GM21786 (cell line): ENCODE data around the gene CYBB.
A peak's percentile ranks its signal among the peaks of the same experiment; 100 is the strongest.

Experiments
- ATAC-seq: cut with Tn5 transposase; IDR thresholded peaks from one replicate; pipeline ENCODE4 v1.9.1; 2021; ENCODE audit not compliant: unreplicated experiment

The CYBB gene

DNA sequence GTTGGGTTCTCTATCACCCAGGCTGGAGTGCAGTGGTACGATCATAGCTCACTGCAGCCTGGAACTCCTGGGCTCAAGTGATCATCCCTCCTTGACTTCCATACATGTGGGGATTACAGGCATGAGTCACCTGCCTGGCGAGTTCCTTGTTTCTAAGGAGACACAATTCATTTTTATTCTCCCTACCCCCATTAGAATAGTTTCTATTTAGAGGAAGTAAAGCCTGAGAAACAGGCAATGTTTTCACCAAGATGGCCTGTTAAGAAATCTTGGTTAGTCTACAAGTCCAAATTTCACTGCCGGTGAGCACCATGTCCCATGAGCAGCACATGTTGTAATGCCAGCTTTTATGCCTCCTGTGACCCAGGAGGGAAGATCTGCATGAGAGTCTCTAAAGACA lies 5.7 kb downstream of the CYBB start:
- no peak for ATAC-seq

DNA sequence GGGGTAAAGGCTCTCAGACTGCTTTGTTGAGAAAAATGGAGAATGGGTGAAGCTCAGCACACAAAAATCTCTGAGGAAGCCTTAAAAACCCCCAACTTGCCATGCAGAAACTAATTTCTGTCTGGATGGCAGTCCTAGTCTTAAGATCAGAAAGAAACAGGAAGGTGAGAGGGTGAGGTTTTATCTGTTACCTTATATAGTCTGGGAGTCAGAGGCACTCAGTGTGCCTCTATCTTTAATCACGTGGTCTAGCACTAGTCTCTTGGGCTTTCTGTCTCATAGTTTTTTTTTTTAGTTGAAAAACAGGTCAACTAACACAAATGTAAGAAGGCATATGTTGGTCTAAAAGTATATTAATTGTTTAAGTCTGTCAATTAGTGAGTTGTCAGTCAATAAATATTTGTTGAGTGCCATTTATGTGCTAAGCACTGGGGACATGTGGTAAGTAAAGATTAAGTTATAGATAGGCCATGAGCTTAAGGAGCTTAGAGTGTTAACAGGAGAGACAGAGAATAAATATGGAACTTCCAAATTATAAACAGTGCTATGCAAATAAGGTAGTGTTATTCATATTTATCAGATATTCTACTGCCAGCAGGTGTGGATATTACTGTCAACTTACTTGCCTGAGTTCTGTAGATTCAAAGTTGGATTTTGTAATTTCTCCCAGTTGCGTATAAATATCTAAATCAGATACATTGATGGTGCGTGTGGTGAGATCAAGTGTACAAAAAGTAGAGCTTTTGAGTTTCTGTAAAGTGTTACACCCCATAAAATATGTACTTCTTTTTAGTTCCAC lies 7.0 kb downstream of the CYBB start:
- ATAC-seq, result peak; percentile 76

DNA sequence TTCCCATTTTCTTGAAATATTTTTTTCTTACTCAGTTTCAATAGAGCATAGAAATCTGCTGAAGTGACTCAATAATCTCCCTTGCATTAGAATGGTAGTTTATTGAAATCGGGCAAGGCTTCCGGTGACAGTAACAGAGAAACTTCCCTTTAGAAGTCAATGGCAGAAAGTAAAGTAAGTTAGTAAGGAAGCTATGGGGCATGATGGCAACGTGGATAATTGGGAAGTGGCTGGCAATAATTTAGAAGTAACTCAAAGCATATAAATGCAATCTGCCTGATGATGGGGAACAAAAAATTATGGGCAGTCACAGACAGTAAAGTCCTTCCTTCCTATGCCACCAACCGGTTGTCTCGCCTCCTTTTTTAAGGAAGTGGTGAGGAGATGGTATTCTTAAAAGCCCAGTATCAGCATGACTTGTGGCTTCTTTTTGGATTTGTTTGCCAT lies 7.6 kb downstream of the CYBB start:
- ATAC-seq, result peak; percentile 60

DNA sequence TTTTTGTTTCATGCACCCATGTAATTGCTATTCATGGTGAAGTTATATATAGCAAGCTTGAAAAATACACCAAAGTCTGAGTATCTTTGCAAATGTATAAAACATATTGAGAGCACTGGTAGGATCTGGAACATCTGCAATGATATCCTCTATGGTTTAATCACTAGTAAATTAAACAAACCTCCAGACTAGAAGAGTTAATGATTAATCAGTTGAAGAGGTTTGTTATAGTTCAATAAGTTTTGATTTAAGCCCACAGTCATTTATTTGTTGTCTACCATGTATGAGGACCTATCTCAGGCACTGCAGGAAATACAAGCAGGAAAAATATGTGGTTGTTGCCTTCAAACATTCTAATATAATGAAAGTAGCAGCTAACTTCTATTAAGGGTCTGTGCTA lies 16.5 kb downstream of the CYBB start:
- no peak for ATAC-seq

DNA sequence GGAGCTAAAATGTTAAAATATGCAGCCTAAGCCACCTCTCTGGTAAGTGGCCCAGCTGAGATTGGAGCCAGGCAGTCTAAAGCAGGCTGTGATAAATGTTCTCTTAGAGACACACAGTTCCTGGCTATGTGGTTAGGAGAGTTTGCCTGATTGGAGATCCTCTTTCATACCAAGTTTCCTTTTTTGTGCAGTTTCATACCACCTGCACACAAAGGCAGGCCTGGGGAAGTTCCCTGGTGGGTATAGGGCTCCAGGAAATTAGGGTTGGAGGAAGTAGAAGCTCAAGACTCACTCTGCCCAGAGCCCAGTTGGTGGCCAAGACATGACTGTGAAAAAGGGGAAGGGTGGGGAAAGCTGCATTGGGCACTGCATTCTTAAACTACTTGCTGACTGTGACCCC lies 16.9 kb downstream of the CYBB start:
- ATAC-seq, result peak; percentile 82

DNA sequence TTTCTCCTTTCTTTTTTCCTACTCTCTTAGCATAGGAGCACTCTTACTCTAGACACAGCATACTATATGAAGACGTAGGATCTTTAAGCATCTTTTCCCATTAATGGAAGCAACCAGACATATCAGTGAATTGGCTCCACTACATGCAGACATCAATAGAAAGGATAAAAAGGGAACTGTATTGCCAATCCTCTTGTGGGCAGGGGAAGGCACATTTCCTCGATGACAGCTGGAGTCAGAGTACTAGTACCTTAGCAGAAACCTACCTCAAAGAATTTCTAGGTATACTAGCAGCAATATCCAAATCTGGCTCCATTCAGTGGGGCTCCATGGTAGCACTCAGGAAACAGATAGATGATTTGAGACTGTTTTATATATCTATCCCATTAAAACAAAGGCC lies 20.1 kb downstream of the CYBB start:
- ATAC-seq, result no peak

DNA sequence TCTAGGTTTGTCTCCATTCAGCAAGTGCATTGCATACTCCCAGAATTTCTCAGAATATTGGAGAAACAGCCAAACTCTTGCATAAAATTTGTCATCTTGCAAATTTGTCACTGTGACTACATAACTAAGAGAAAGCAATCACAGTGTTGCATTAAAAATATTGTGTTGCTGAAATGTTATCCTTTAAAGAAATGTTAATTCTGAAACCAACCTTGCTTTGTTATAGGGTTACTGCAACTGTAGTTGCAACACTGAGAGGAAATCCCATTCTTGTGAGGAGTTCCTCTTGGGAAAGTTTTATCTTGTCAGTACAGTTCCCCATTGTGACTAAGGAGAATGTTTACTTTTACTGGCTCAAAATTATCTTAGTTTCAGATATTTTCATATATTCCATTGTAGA lies 20.9 kb downstream of the CYBB start:
- no peak for ATAC-seq

DNA sequence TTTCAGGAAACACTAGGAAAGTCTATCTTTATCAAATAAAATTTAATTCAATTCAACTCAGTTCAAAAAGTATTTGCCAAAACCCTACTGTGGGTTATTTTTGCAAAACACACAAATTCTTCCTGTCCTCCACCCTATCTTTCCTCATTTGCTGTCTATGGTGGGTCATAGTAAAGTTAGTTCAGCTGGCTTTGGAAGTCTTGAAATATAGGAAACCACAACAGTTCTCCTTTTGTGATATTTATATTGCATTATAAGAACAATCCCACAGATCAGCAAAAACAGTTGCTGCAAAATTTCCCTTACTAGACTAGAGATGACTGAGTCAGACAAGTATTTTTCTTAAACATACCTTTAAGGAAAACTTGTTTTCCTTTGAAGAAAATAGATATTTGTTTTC lies 22.2 kb downstream of the CYBB start:
- ATAC-seq, result no peak

DNA sequence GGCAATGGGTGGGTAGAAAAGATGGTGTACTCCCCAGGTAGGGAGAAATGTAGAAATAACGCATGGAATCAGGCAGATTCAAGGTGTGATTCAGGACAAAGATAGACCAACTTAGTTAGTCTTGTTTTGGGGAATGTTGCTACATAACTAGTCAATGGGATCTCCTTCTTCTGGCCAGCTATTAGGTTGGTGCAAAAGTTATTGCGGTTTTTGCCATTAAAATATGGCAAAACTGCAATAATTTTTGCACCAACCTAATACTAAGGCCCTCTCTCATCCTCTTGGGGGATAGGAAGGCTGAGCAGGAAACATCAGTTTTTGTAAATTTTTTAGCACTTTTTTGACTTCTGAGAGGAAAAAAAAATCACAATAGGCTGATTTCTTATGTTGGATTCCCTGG lies 23.2 kb downstream of the CYBB start:
- ATAC-seq, result no peak

DNA sequence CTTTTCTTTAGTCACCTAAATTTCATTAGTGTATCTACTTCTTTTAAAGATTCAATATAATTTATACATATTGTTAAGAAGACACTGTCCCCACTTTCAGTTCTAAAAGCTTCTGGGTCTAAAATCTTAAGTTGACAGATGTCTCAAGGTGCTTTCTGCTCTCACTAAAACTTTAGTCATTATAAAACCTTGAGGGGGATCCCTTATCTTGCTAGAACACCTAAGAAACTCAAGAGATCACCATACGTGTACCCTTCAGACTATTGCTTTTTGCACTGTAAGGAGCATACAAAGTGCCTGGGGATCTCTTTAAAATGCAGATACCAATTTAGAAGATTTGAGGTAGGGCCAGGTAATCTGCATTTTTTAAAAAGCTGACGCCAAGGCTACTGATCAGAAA lies 30.1 kb downstream of the CYBB start:
- peak; percentile 45 for ATAC-seq

DNA sequence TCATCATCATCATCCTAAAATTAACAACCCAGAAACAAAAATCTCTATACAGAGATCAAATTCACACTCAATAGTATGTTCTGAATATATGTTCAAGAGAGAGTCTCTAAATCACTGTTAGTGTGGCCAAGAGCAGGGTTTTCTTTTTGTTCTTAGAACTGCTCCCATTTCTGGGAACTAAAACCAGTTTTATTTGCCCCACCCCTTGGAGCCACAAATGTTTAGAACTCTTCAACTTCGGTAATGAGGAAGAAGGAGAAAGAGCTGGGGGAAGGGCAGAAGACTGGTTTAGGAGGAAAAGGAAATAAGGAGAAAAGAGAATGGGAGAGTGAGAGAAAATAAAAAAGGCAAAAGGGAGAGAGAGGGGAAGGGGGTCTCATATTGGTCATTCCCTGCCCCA lies 32.3 kb downstream of the CYBB start:
- ATAC-seq, result no peak

DNA sequence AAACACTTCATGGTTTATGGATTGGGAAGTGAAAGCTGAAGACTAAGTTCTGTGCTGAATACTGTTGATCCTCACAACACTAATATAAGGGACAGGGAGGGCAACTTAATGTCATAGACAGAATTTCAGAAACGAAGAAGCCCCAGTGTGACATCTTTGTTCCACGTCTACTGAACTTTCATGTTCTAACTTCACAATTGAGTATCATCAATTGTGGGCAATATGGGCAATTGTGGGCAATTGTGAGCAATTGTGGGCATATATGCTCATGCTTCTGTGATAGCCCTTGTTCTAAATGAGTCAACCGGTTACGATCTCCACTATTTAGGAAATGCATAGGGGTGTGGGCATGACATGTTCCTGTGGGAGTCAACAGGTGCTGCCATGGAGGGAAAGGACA lies 33.7 kb downstream of the CYBB start:
- no peak for ATAC-seq

DNA sequence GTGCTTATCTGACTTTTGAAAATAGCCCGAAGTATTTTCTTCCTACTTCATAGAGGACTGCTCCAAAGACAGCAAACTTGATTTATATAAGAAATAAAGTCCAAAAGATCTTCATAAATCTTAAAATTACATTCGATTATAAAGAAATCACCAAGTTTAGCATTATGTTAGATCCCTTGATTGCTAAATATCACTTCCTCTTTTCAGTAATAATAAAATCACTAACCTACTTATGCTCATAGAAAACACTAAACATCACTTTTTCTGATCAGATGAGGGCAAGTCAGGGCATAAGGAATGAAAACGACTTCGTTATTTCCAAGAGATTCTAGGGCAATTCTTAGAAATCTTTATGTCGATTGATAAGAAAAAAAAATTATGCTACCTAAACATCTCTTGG lies 35.5 kb downstream of the CYBB start:
- no peak for ATAC-seq

DNA sequence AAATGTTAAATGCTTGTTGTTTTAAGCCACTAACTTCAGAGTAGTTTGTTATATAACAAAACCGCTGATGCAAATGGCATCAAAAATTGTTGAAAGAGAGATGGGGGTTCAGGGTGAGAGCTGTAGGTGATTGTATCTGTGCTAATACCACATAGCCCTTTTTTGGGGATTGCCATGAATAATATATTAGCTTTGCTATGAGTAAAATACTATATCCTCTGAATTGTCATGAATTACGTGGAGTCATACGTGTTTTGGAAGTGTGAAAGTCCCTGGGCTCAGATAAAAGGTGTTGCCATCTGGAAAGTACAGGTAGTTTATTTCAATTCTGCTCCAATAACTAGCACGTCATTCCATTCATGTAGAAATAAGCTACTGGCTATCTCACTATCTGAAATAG lies 36.9 kb downstream of the CYBB start:
- ATAC-seq, result no peak

DNA sequence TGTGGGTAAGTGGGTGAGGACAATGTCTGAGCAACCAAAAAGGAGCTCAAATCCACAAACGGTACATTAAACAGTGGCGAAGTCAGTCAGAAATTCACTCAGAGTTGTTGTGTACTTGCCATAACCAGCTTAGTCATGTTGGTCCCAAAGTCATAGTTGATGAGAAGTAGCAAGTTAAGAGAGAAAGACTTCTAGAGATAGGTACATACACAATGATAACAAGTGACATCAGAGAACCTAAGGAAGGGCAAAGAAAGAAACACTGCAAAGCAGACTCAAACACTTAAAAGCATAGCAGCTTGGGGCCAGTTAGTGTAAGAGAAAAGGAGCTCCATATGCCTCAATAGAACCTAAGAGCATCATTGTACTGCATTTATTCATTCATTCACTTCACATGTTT lies 37.3 kb downstream of the CYBB start:
- no peak for ATAC-seq

DNA sequence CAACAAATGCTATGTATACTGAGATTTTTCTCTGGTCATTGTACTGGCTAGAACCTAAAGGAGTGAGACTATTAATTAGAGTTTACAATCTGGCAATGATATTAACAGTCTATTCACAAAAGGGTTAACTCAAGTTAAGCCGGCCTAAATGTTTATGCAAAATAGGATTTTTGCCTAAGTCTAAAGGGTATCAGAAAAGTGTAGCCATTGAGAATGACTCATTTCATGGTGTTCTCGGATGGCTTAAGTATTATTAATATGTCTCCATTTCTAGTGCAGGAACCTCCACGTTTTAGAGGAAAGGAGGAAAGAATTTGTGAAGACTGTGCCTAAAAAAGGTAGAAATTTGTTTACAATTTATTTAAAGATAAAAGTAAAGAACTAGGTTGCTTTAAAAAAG lies 37.7 kb downstream of the CYBB start:
- ATAC-seq, result peak; percentile 37

DNA sequence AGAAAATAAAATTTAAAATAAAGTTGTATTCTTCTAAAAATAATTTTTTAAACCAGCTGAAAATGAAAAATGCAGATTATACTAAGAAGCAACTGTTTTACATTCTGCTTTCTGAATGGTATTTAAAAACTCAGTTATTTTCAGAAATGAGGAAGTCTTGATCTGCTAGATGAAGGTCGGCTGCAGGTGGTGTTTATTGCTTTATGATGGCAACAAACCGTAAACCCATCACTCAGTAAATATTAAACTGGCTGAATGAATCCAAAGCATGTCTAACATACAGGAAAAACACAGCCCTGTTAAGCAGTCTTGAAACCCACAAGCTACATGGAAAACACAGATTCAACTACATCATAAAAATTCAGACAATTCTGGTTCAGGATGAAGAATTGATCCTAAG lies 38.2 kb downstream of the CYBB start:
- no peak for ATAC-seq

DNA sequence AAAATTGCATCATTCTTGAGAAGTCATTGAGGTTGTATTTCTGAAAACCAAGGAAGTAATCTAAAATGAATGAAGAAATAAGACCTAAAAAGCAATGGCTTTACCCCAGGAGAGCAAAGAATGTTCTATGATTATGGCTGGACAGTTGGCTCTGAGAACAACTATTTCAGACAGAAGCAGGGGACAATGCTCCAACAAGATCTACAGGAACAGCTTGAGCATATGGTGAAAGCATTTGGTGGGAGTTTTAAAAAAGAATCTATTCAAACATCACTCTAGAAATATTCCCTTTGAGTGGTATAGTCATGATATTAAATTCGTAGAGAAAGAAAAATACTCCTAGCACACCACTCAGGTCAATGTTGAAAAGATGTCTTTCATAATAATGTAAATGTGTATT lies 40.8 kb downstream of the CYBB start:
- ATAC-seq, result no peak

DNA sequence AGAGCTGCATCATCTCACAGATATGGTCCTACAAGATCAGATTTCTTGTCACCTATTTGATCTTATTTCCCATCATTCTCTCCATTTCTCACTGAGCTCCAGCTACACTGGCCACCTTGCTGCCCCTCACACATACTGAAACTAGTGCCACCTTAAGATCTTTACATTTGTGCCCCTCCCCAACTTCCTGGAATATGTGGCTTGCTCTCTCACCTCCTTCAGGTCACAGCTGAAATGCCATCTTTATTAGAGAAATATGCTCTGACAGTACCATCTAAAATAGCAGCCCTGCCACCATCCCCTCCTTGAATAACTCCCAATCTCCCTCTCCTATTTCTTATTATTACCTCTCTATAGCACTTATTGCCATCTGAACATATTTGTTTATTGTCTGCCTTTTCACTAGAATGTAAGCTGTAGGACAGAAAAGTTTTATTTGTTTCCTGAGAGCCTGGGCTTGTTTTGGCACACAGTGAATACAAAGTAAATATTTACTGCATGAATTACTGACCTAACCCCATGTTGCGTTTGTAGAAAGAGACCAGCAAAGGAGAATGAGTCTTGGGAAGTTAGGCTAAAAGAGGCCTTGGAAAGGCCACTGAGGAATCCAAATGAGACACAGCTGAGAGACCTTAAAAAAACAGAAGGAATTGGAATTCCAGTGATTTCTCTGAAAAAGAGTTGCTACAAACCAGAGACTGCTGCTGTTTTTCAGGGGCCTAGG lies 44.8 kb downstream of the CYBB start:
- no peak for ATAC-seq

DNA sequence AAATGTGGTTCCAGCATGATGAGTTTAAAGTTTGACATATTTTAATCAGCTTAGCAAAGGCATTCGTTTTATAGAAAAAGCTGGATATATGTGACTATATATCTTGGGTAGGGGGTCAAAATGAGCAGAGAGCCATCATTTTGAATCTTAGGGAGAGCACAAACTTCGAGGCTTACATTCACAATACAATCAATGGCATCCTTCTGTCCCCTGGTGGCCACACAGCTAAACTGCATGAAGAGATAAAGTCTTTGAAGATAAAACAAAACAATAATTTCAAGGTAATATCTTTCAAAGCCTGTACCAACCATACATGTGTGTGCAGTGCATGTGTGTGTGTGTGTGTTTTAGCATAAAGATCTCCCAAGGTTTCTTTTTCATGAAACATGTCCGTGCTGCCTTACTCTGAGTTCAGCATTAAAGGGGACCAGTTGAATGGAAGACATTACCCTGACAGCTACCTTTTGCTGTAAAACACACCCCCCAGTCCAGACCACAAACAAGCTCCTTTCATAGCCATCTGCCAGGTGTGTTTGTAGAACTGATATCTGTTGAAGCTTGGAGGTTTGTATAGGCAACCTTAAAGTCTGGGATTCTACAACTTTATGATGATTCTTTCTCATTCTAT lies 45.5 kb downstream of the CYBB start:
- peak; percentile 68 for ATAC-seq

DNA sequence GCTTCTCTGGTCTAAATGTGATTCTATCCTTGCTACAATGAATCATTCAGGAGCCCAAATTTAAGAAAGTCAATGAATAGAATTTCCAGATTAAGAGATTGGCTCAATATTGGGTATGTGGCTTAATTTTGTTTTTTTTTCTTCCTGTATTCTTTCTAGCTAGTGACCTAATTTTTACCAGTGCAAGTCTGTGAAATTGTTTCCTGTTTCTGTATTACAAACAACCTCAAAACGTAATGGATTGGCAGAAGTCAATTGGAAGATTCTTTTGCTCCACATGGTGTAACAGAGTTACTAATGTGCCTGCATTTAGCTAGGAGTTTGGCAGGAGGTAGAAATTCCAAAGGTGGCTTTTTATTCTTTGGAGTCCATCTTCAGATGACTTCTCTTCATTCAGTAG lies 49.9 kb downstream of the CYBB start:
- no peak for ATAC-seq

DNA sequence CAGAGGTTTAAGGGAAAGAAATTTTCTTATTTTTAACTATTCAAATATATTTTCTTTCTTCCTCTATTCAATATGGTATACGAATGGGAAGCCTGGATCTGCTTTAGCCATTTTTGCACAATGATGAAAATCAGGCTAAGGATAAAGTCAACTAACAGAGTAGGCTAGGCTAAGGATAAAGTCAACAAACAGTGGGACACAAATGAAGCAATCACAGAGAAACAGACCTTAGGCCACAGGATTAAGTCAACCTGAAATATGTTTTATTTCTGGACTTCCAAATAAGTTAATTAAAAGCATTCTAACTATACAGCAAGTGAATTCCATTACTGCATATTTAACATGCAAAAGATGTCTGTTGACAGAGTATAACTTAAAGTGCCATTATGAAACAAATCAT lies 50.5 kb downstream of the CYBB start:
- ATAC-seq, result no peak
